Measurements from ENCODE around the gene STXBP5L.

Gene STXBP5L

GRCh38 chr3:121463745-121464144, 555.7 kb downstream of the STXBP5L start:
- TF ChIP-seq CTCF (IDR thresholded peaks at IDR 0.05; ENCODE audit: insufficient read depth, low read length, missing control alignments): no peak
- no peak overlapping the region for H3K4me3 ChIP-seq (ENCODE audit: low read depth, low read length)
- ChIA-PET POLR2A (no interaction called here), CTCF (interaction anchor here (0.7 to 1.1 kb wide), 3 partner anchors 10 to 903 kb away, joined by 3 to 4 read pairs (median 3); no protein-coding TSS in a partner anchor)
- no peak for DNase-seq (ENCODE audit: low read depth, low spot score)

GRCh38 chr3:121467085-121467484, 559.1 kb downstream of the STXBP5L start:
- no peak for DNase-seq (ENCODE audit: low read depth, low spot score)
- TF ChIP-seq CTCF (IDR thresholded peaks at IDR 0.05; ENCODE audit: insufficient read depth, low read length, missing control alignments): no peak
- CTCF ChIA-PET: no interaction called here
- no peak overlapping the region for H3K4me3 ChIP-seq (ENCODE audit: low read depth, low read length)
- POLR2A ChIA-PET: no interaction called here

GRCh38 chr3:121473001-121473400, 565.0 kb downstream of the STXBP5L start:
- TF ChIP-seq CTCF (IDR thresholded peaks at IDR 0.05; ENCODE audit: insufficient read depth, low read length, missing control alignments): no peak
- ChIA-PET POLR2A (no interaction called here), CTCF (no interaction called here)
- no peak for DNase-seq (ENCODE audit: low read depth, low spot score)
- H3K4me3 ChIP-seq (ENCODE audit: low read depth, low read length): no peak overlapping the region
